GM23248 (cell line): ENCODE results near the gene SMIM43. TPM values are rescaled to one million over a fixed set of nuclear protein-coding genes. Genes with fewer than 3 reads are reported as not detected.

Experiments
- DNase-seq: peaks from one replicate; pipeline ENCODE4 v3.0.0-alpha.2; 2015
- H2AFZ ChIP-seq: fragments of 200-600 bp; sonication (generic); 2 replicates; pipeline ENCODE4 v1.6.1; 2016; ENCODE audit warnings: antibody characterized with exemption
- H3F3A ChIP-seq: fragments of 200-600 bp; sonication (generic); 2 replicates; pipeline ENCODE4 v1.6.1; 2016; ENCODE audit warnings: mild to moderate bottlenecking, antibody characterized with exemption, mixed run types; ENCODE audit not compliant: insufficient read depth
- H3K27ac ChIP-seq: fragments of 200-600 bp; sonication (generic); 2 replicates; pipeline ENCODE4 v1.5.1; 2016; ENCODE audit warnings: mild to moderate bottlenecking
- H3K27me3 ChIP-seq: fragments of 200-600 bp; sonication (generic); replicated peaks from 2 replicates; pipeline ENCODE4 v1.6.1; 2016; ENCODE audit warnings: mild to moderate bottlenecking; ENCODE audit not compliant: insufficient read depth
- H3K36me3 ChIP-seq: fragments of 200-600 bp; sonication (generic); 2 replicates; pipeline ENCODE4 v1.6.1; 2016; ENCODE audit warnings: low read depth, mild to moderate bottlenecking
- H3K4me1 ChIP-seq: fragments of 200-600 bp; sonication (generic); 2 replicates; pipeline ENCODE4 v1.6.1; 2016; ENCODE audit warnings: mild to moderate bottlenecking; ENCODE audit not compliant: insufficient read depth
- H3K4me2 ChIP-seq: fragments of 200-600 bp; sonication (generic); one replicate; pipeline ENCODE4 v1.6.1; 2016; ENCODE audit warnings: mild to moderate bottlenecking; ENCODE audit not compliant: unreplicated experiment
- H3K4me3 ChIP-seq: fragments of 200-600 bp; sonication (generic); 2 replicates; pipeline ENCODE4 v1.5.1; 2016; ENCODE audit warnings: mild to moderate bottlenecking
- H3K79me2 ChIP-seq: fragments of 200-600 bp; sonication (generic); 2 replicates; pipeline ENCODE4 v1.6.1; 2016; ENCODE audit warnings: mild to moderate bottlenecking; ENCODE audit not compliant: insufficient read depth
- H3K9ac ChIP-seq: fragments of 200-600 bp; sonication (generic); 2 replicates; pipeline ENCODE4 v1.6.1; 2016; ENCODE audit warnings: mild to moderate bottlenecking
- H3K9me2 ChIP-seq: fragments of 200-600 bp; sonication (generic); 2 replicates; pipeline ENCODE4 v1.6.1; 2016; ENCODE audit warnings: mixed run types, mild to moderate bottlenecking, moderate library complexity; ENCODE audit not compliant: insufficient read depth
- H3K9me3 ChIP-seq: fragments of 200-600 bp; sonication (generic); one replicate; pipeline ENCODE4 v1.6.1; 2017; ENCODE audit warnings: low read depth
- H4K20me1 ChIP-seq: fragments of 200-600 bp; sonication (generic); 2 replicates; pipeline ENCODE4 v1.6.0; 2016; ENCODE audit not compliant: insufficient read depth
- EZH2 ChIP-seq: fragments of 200-600 bp; sonication (generic); IDR thresholded peaks from 2 replicates; pipeline ENCODE4 v1.6.1; 2018; ENCODE audit warnings: antibody characterized with exemption, mild to moderate bottlenecking; ENCODE audit not compliant: insufficient read depth, poor library complexity, severe bottlenecking
- EZH2phosphoT487 ChIP-seq: fragments of 200-600 bp; sonication (generic); IDR thresholded peaks from 2 replicates; pipeline ENCODE4 v1.6.1; 2018; ENCODE audit warnings: antibody characterized with exemption, moderate library complexity, mild to moderate bottlenecking, low read depth; ENCODE audit not compliant: insufficient read depth
- WGBS, 2 experiments: methylation state at CpG; one replicate each; pipeline ENCODE4 v1.1.6; 2015 to 2017; ENCODE audit warnings: low lambda C conversion rate in 2 of 2, low coverage in 1 of 2; ENCODE audit errors: missing lambda C conversion rate in 2 of 2; 5-methylcytosine and 5-hydroxymethylcytosine counted together
- in situ Hi-C: fragments of 300-500 bp; cut with MboI; formaldehyde crosslinking; loops from 2 replicates; pipeline ENCODE4 v1.15.0; 2020
- polyA plus RNA-seq: library from polyadenylated mRNA; unstranded; fragments of >200 nt; fragmentation: Nextera tagmentation; extraction: Ambion mirVana; gene quantifications from 2 replicates; pipeline ENCODE4 v1.2.1, GENCODE V29; 2016
- total RNA-seq: library from RNA; depleted of rRNA; stranded (reverse); fragments of >200 nt; shearing (Covaris generic); gene quantifications from 2 replicates; pipeline ENCODE4 v1.2.3, GENCODE V29; 2014

SMIM43 gene
- total and polyA plus RNA-seq, 2 experiments from 2014 or later = 1.4 to 3.5 TPM

GRCh38 chr4:121786221-121786620 lies 21.3 kb upstream of the SMIM43 start:
- Histone ChIP-seq H3K4me3 (no peak overlapping the region), H2AFZ (no peak overlapping the region), H3K27me3 (no peaks in the 10 kb centered on the region), H4K20me1 (no peaks in the 10 kb centered on the region), H3K36me3 (no peaks in the 10 kb centered on the region), H3K4me2 (peak overlapping the region; percentile 66), H3K9me3 (no peaks in the 10 kb centered on the region), H3K9me2 (no peaks in the 10 kb centered on the region), H3K27ac (peak overlapping the region; percentile 98), H3F3A (peaks cover 72% of the 10 kb centered on the region), H3K79me2 (no peaks in the 10 kb centered on the region), H3K9ac (peak overlapping the region; percentile 78), H3K4me1 (peaks cover 78% of the 10 kb centered on the region)
- in situ Hi-C loops = no loop called here
- DNase-seq = peak; percentile 46
- 15 to 32% methylated on average over 2 of the region's 2 CpGs for WGBS, 2 experiments
- TF ChIP-seq EZH2phosphoT487 (no peak), EZH2 (no peak)

- TF ChIP-seq EZH2 (no peak), EZH2phosphoT487 (no peak)
- DNase-seq = peak; percentile 87
- H3K4me1 ChIP-seq = peaks cover 70% of the 10 kb centered on the region
Measured at GRCh38 chr4:121785479-121785878, 20.5 kb upstream of the SMIM43 start.

DNA sequence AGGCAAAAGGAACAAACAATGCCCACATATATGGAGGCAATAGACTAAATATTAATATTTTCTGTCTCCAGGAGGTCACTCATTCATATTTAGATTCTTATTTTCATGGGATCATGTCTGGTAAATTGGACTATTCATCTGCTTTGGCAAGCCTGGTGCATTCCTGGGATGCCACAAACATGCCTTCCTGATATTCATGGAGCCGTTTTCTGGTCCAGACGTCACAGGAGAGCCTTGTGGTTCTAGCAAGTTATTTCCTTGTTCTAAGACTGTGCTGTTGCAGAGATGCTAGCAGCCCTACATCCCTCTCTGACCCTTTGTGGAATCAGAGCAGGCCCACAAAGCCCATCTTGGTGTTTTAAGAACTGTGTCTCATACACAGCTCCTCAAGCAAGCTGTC lies 20.0 kb upstream of the SMIM43 start:
- H3K4me2 ChIP-seq = peak overlapping the region; percentile 66

More at GRCh38 chr4:121785479-121785878, 20.5 kb upstream of the SMIM43 start:
- Histone ChIP-seq H3K9me2 (no peaks in the 10 kb centered on the region), H3K9me3 (no peaks in the 10 kb centered on the region), H3K27me3 (no peaks in the 10 kb centered on the region), H3K27ac (peak overlapping the region; percentile 98), H4K20me1 (no peaks in the 10 kb centered on the region), H3F3A (peaks cover 65% of the 10 kb centered on the region), H3K36me3 (no peaks in the 10 kb centered on the region), H2AFZ (0 out of 2 replicates have a peak overlapping the region, but pooled peaks have one; percentile 14), H3K9ac (peak overlapping the region; percentile 78), H3K4me3 (peak overlapping the region; percentile 30; the same call in 1 of the 2 replicates), H3K79me2 (no peaks in the 10 kb centered on the region), H3K4me2 (peak overlapping the region; percentile 66)
- 14 to 22% methylated on average over 4 of the region's 4 CpGs for WGBS, 2 experiments
- in situ Hi-C loops = no loop called here

GRCh38 chr4:121784401-121784800 lies 19.4 kb upstream of the SMIM43 start:
- Histone ChIP-seq H3K4me3 (0 out of 2 replicates have a peak overlapping the region, but pooled peaks have one; percentile 13), H3K36me3 (no peaks in the 10 kb centered on the region), H3K4me2 (peak overlapping the region; percentile 11), H2AFZ (no peak overlapping the region), H3K9ac (peak overlapping the region; percentile 64), H3K27ac (peak overlapping the region; percentile 98), H4K20me1 (no peaks in the 10 kb centered on the region), H3K9me3 (no peaks in the 10 kb centered on the region), H3K27me3 (no peaks in the 10 kb centered on the region), H3K79me2 (no peaks in the 10 kb centered on the region), H3F3A (peaks cover 54% of the 10 kb centered on the region), H3K9me2 (no peaks in the 10 kb centered on the region), H3K4me1 (peaks cover 61% of the 10 kb centered on the region)
- peak; percentile 63 for DNase-seq
- 41 to 64% methylated on average over 1 of the region's 1 CpG for WGBS, 2 experiments
- in situ Hi-C loops = no loop called here
- TF ChIP-seq EZH2phosphoT487 (no peak), EZH2 (no peak)

More for the DNA sequence above, 20.0 kb upstream of the SMIM43 start:
- TF ChIP-seq EZH2phosphoT487 (no peak), EZH2 (no peak)
- Histone ChIP-seq H3K9me3 (no peaks in the 10 kb centered on the region), H2AFZ (0 out of 2 replicates have a peak overlapping the region, but pooled peaks have one; percentile 14), H3K36me3 (no peaks in the 10 kb centered on the region), H4K20me1 (no peaks in the 10 kb centered on the region), H3K27ac (peak overlapping the region; percentile 98), H3K9ac (peak overlapping the region; percentile 78), H3K79me2 (no peaks in the 10 kb centered on the region), H3K9me2 (no peaks in the 10 kb centered on the region), H3F3A (peaks cover 60% of the 10 kb centered on the region), H3K27me3 (no peaks in the 10 kb centered on the region), H3K4me1 (peaks cover 65% of the 10 kb centered on the region), H3K4me3 (peak overlapping the region; percentile 30; the same call in 1 of the 2 replicates)
- peak; percentile 97 for DNase-seq
- WGBS, 2 experiments = 0% methylated on average over 2 of the region's 2 CpGs
- in situ Hi-C loops = no loop called here
